Forelimb muscle (tissue), 1 donor: Measurements from ENCODE around the gene ANO8. TPM values are rescaled to one million over a fixed set of nuclear protein-coding genes. Genes with fewer than 3 reads are reported as not detected.

Experiments used
- DNase-seq: peaks from one replicate; pipeline ENCODE4 v3.0.0-alpha.2; 2013; ENCODE audit warnings: low read depth
- polyA plus RNA-seq: library from polyadenylated mRNA; unstranded; fragments of 120-200 nt; gene quantifications from one replicate; pipeline ENCODE4 v1.2.1, GENCODE V29; 2013; ENCODE audit not compliant: insufficient read length

The ANO8 gene
- polyA plus RNA-seq, 1 donor, result 7.9 TPM

DNA sequence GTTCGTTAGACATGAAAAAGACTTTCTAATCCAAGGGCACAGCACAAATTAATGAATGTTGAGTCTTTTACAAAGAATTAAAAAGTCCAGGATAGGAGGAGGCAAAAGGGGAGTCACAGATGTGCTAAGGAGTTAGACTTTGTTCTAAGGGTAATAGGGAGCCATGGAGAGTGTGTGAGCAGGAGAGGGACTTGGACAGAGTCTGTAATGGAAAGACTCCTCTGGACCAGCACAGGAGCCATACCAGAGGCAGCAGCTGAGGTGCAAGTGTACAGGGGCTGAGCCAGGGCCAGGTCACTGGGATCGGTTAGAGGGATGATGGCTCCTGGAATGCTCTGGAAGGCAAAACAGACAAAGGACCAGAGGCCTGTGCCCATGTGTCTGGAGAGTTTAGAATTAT lies 13.2 kb upstream of the ANO8 start:
- DNase-seq, result no peak

DNA sequence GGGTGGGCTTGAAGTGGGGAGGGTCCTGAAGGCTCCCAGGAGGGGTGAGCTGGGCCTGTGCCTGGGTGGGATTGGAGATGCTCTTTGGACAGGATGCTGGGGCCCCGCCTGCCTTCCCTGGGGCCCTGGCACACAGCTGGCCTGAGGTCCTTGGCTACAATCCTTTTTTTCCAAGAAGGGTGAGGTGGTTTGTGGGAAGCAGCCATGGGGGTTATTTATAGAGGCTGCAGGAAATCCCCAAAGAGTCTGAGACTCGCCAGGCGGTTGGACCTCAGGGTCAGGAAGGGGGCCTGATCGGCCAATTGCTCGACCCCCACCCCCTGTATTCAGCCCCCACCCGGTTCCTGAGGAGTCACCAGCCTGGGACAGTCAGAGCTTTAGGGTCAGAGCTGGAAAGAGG lies 12.7 kb upstream of the ANO8 start:
- DNase-seq, result no peak

- no peak for DNase-seq
Observed at GRCh38 chr19:17346109-17346671, 11.5 kb upstream of the ANO8 start.

DNA sequence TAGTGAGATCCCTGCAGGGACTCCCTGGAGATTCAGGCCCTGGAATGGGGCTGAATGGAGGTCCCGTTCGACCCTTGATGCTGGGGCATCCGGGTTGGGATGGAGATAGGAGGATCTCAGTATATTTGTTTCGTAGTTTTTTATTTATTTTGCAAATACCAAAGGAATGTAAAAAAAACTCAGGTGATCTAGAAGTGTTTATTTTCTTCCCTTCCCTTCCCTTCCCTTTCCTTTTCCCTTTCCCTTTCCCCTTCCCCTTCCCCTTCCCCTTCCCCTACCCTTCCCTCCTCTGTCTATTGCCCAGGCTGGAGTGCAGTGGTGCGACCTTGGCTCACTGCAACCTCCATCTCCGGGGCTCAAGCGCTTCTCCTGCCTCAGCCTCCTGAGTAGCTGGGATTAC lies 7.2 kb upstream of the ANO8 start:
- no peak for DNase-seq

DNA sequence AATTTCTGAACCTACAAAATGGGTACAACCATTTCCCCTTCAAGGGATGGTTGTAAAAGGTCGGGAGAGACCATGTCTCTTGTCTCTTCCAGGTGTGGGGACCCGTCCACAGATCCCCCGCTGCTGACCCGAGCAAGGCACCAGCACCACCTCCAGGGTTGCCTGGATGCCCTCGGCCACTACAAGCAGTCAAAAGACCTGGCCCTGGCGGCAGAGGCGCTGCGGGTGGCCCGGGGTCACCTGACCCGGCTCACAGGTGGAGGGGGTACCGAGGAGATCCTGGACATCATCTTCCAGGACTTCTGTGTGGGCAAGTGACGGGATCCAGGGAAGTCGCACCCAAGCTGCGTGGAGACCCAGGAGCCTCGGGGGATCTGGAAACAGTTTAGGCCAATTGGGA lies 6.7 kb upstream of the ANO8 start:
- DNase-seq, result no peak

- DNase-seq, result no peak
Observed at GRCh38 chr19:17340871-17341357, 6.3 kb upstream of the ANO8 start.

- no peak for DNase-seq
Observed at GRCh38 chr19:17340302-17340870, 5.7 kb upstream of the ANO8 start.

DNA sequence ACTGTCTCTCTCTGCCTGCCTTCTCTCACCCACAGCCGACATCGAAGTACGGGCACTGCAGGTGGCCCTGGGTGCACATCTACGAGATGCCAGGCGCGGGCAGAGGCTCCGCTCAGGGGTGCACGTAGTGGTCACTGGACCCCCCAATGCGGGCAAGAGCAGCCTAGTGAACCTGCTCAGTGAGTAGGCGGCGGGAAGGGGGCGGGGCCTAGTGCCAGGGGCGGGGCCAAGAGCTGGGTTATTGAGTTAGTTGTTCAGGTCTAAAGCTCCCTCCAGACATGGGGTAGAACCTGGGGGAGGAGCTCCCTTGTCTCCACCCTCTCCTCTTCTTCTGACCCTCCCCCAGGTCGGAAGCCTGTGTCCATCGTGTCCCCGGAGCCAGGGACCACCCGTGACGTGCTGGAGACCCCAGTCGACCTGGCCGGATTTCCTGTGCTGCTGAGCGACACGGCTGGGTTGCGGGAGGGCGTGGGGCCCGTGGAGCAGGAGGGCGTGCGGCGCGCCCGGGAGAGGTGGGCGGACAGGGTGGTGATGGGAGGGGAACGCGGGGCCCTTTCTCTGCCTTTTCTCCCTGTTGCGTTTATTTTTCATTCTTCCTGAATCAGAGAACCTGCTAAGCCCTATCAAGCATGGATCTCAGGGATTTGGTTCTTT lies 4.6 kb upstream of the ANO8 start:
- DNase-seq, result no peak

DNA sequence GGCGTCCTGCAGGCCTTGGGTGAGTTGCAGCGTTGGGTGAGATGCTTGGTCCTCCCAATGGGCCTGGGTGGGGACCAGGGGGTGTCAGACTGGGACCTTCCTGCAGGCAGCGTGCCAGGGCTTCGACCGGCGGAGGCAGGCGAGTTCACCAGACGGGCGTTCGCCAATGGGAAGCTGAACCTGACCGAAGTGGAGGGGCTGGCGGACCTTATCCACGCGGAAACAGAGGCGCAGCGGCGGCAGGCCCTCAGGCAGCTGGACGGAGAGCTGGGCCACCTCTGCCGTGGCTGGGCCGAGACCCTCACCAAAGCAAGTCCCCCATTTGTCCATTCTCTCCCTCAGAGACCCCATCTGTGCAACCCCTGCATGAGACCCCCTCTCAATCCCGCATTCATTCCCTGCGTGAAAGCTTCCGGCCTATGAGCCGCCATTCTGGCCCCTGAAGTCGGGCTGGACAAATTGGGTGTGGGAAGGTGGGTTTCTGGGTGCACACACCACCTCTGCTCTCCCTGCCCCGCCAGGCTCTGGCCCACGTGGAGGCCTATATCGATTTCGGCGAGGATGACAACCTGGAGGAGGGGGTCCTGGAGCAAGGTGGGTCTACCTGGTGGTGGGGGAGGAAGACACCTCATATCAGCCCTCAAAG lies 3.9 kb upstream of the ANO8 start:
- no peak for DNase-seq

DNA sequence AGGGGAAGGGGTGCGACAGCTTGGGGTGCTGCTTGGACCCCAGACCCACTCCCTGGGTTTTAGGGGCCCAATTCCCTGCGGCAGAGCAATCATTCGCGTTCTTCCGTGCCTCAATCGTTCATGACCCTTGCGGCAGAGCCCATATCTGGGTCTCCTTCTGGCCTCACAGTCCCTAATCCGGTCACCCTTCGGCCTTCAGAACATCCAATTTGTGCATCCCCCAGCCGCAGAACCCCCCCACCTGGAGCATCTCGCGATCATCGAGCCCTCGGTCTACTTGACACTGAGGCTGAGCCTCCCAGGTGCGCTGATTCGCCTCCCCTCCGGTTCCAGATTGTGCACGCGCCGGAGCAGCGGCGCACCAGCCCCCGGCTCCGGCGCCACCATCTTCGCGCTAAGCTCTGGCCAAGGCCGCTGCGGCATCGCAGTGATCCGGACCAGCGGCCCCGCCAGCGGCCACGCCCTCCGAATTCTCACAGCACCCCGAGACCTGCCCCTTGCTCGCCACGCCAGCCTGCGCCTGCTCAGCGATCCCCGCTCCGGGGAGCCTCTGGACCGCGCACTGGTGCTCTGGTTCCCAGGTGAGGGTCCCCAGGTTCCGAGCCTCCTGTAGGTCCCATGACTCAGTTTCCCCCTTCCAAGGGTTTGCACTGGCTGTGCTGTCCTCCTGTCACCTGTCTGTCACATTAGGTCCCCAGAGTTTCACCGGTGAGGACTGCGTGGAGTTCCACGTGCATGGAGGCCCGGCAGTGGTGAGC lies 3.2 kb upstream of the ANO8 start:
- DNase-seq, result no peak

GRCh38 chr19:17336872-17337674 lies 2.4 kb upstream of the ANO8 start, which contains the start of gene GTPBP3:
Gene GTPBP3, plus strand, starts transcription at chr19:17337553. Its CDS starts 59 bp downstream, at chr19:17337612.
- DNase-seq, result peak; percentile 97

- DNase-seq, result no peak
Observed at GRCh38 chr19:17335575-17335974, 920 bp upstream of the ANO8 start.

- no peak for DNase-seq
Observed at GRCh38 chr19:17333611-17334413, 843 bp downstream of the ANO8 start.

DNA sequence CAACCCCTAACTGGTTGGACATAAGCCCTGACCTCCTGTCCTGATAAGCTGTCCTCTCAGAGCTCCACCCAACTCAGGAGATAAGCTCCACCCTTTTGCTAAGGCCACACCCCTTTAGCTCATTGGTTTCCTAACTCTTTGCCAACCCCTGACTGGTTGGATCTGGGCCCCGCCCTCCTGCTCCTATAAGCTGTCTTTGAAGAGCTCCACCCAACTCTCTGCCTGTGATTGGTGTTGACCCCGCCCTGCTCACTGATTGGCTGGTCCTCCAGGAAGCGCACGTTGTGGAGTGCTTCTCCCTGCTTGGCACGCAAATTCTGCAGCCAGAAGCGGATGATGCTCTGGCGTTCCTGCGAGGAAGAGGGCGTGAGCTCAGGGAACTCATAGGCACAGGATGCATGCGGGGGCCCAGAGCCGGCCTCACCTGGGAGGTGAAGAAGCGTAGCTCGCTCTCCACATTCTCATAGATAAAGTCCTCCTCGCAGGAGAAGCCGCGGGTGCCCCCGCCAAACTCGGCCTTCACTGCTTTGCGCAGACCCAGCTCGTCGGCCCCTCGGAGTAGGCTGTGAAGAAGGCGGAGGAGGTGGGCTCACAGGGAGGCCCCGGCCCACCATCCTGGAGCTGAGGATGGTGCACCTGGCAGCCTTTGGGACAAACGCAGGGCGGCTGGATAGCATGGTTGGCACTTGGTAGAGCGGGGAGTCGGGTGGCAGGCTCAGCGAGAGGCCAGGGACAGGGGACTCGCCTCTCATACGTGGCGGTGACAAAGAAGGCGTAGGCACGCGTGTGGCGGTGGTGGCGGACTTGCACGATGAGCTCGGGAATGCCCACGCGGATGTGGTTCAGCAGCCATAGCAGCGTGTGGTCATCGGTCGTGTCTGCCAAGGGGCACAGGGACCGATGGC lies 1.7 kb downstream of the ANO8 start:
- DNase-seq, result no peak

GRCh38 chr19:17332360-17332676 lies 2.3 kb downstream of the ANO8 start:
- DNase-seq, result no peak

- no peak for DNase-seq
Observed at GRCh38 chr19:17331045-17331558, 3.6 kb downstream of the ANO8 start.

DNA sequence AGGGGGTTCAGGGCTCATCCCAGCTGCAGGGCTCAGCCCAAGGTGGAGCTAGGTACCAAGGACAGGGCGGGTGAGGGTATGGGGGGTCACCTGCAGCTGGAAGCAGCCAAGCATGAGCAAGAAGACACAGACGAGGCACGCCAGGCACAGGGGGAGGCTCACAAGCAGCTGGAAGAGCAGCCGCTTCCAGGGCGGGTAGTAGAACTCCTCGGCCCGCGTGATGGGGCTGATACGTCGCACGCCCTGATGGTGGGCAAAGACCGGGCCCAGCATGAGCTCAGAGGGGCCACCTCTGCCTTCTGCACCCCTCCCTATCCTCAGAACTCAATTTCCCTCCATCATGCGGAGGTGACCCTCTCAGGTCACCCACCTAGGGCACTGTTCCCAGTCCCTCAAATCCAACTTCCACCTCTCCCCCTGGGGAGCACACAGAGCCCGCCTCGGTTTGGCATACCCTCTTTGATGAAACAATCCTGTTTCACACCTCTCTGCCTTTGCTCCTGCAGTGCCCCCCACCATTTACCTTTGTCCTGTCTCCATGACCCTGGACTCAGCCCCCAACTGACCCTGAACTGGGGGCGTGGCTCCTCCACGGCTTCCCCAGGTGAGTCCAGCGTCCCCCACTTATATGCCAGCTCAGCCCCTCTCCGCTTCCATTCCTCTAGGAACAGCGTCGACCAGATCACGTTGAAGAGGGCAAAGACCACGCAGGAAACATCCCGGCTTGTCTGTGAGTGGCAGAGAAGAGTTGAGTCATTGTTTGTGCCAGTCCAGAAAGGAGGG lies 4.2 kb downstream of the ANO8 start:
- DNase-seq, result no peak
